ENCODE data around the gene GLIS1.

The GLIS1 gene

GRCh38 chr1:53527368-53527767, 211.6 kb downstream of the GLIS1 start:
- 87% methylated on average over 7 of the region's 7 CpGs for WGBS
- H3K9me3 ChIP-seq (ENCODE audit: insufficient read depth, low read depth, low read length): no peaks in the 10 kb centered on the region
- H3K27ac ChIP-seq (ENCODE audit: low read depth, low read length): no peak overlapping the region
- no peaks in the 10 kb centered on the region for H3K36me3 ChIP-seq (ENCODE audit: insufficient read depth, low read length)
- no peak overlapping the region for H3K9ac ChIP-seq (ENCODE audit: low read depth, low read length)
- no peak overlapping the region for H3K4me3 ChIP-seq (ENCODE audit: low read length)
- 0 out of 2 replicates have a peak, but pooled peaks cover 3% of the 10 kb centered on the region for H3K4me1 ChIP-seq (ENCODE audit: insufficient read depth, low read length)
- peaks cover 7% of the 10 kb centered on the region; the same call in 1 of the 2 replicates for H3K27me3 ChIP-seq (ENCODE audit: insufficient read depth, low read length)

- Histone ChIP-seq H3K36me3 (ENCODE audit: insufficient read depth, low read length) (no peaks in the 10 kb centered on the region), H3K4me1 (ENCODE audit: insufficient read depth, low read length) (0 out of 2 replicates have a peak, but pooled peaks cover 3% of the 10 kb centered on the region), H3K27ac (ENCODE audit: low read depth, low read length) (no peak overlapping the region), H3K27me3 (ENCODE audit: insufficient read depth, low read length) (peaks cover 7% of the 10 kb centered on the region; the same call in 1 of the 2 replicates), H3K4me3 (ENCODE audit: low read length) (no peak overlapping the region), H3K9me3 (ENCODE audit: insufficient read depth, low read depth, low read length) (no peaks in the 10 kb centered on the region), H3K9ac (ENCODE audit: low read depth, low read length) (no peak overlapping the region)
- 83% methylated on average over 29 of the region's 29 CpGs for WGBS
These were observed 212.4 kb downstream of the GLIS1 start for GRCh38 chr1:53526451-53527101.

- no peaks in the 10 kb centered on the region for H3K9me3 ChIP-seq (ENCODE audit: insufficient read depth, low read depth, low read length)
- H3K27ac ChIP-seq (ENCODE audit: low read depth, low read length): no peak overlapping the region
- H3K4me1 ChIP-seq (ENCODE audit: insufficient read depth, low read length): 0 out of 2 replicates have a peak, but pooled peaks cover 3% of the 10 kb centered on the region
- peaks cover 7% of the 10 kb centered on the region; the same call in 1 of the 2 replicates for H3K27me3 ChIP-seq (ENCODE audit: insufficient read depth, low read length)
- 64% methylated on average over 11 of the region's 11 CpGs for WGBS
- no peak overlapping the region for H3K4me3 ChIP-seq (ENCODE audit: low read length)
- no peak overlapping the region for H3K9ac ChIP-seq (ENCODE audit: low read depth, low read length)
- no peaks in the 10 kb centered on the region for H3K36me3 ChIP-seq (ENCODE audit: insufficient read depth, low read length)
These were observed 213.4 kb downstream of the GLIS1 start for GRCh38 chr1:53525595-53525994.

- Histone ChIP-seq H3K4me3 (ENCODE audit: low read length) (no peak overlapping the region), H3K36me3 (ENCODE audit: insufficient read depth, low read length) (no peaks in the 10 kb centered on the region), H3K9ac (ENCODE audit: low read depth, low read length) (no peak overlapping the region), H3K27ac (ENCODE audit: low read depth, low read length) (no peak overlapping the region), H3K27me3 (ENCODE audit: insufficient read depth, low read length) (peaks cover 7% of the 10 kb centered on the region; the same call in 1 of the 2 replicates), H3K4me1 (ENCODE audit: insufficient read depth, low read length) (0 out of 2 replicates have a peak, but pooled peaks cover 3% of the 10 kb centered on the region), H3K9me3 (ENCODE audit: insufficient read depth, low read depth, low read length) (no peaks in the 10 kb centered on the region)
- 95% methylated on average over 35 of the region's 35 CpGs for WGBS
These were observed 214.3 kb downstream of the GLIS1 start for GRCh38 chr1:53524428-53525375.

- H3K27me3 ChIP-seq (ENCODE audit: insufficient read depth, low read length): peaks cover 2% of the 10 kb centered on the region; the same call in 1 of the 2 replicates
- no peaks in the 10 kb centered on the region for H3K9me3 ChIP-seq (ENCODE audit: insufficient read depth, low read depth, low read length)
- no peaks in the 10 kb centered on the region for H3K36me3 ChIP-seq (ENCODE audit: insufficient read depth, low read length)
- H3K4me1 ChIP-seq (ENCODE audit: insufficient read depth, low read length): 0 out of 2 replicates have a peak, but pooled peaks cover 3% of the 10 kb centered on the region
- H3K9ac ChIP-seq (ENCODE audit: low read depth, low read length): no peak overlapping the region
- H3K4me3 ChIP-seq (ENCODE audit: low read length): no peak overlapping the region
- H3K27ac ChIP-seq (ENCODE audit: low read depth, low read length): no peak overlapping the region
- WGBS: 86% methylated on average over 11 of the region's 11 CpGs
These were observed 216.9 kb downstream of the GLIS1 start for GRCh38 chr1:53521924-53522552.

- H3K27ac ChIP-seq (ENCODE audit: low read depth, low read length): no peak overlapping the region
- 90% methylated on average over 13 of the region's 13 CpGs for WGBS
- no peaks in the 10 kb centered on the region for H3K36me3 ChIP-seq (ENCODE audit: insufficient read depth, low read length)
- no peak overlapping the region for H3K9ac ChIP-seq (ENCODE audit: low read depth, low read length)
- H3K9me3 ChIP-seq (ENCODE audit: insufficient read depth, low read depth, low read length): no peaks in the 10 kb centered on the region
- H3K27me3 ChIP-seq (ENCODE audit: insufficient read depth, low read length): no peaks in the 10 kb centered on the region
- H3K4me1 ChIP-seq (ENCODE audit: insufficient read depth, low read length): no peaks in the 10 kb centered on the region
- H3K4me3 ChIP-seq (ENCODE audit: low read length): no peak overlapping the region
These were observed 218.5 kb downstream of the GLIS1 start for GRCh38 chr1:53520481-53520880.

- Histone ChIP-seq H3K4me3 (ENCODE audit: low read length) (no peak overlapping the region), H3K4me1 (ENCODE audit: insufficient read depth, low read length) (no peaks in the 10 kb centered on the region), H3K27me3 (ENCODE audit: insufficient read depth, low read length) (no peaks in the 10 kb centered on the region), H3K27ac (ENCODE audit: low read depth, low read length) (no peak overlapping the region), H3K9ac (ENCODE audit: low read depth, low read length) (no peak overlapping the region), H3K36me3 (ENCODE audit: insufficient read depth, low read length) (no peaks in the 10 kb centered on the region), H3K9me3 (ENCODE audit: insufficient read depth, low read depth, low read length) (no peaks in the 10 kb centered on the region)
- 80% methylated on average over 8 of the region's 8 CpGs for WGBS
These were observed 219.5 kb downstream of the GLIS1 start for GRCh38 chr1:53519421-53519820.

- H3K36me3 ChIP-seq (ENCODE audit: insufficient read depth, low read length): no peaks in the 10 kb centered on the region
- H3K9me3 ChIP-seq (ENCODE audit: insufficient read depth, low read depth, low read length): no peaks in the 10 kb centered on the region
- no peaks in the 10 kb centered on the region for H3K4me1 ChIP-seq (ENCODE audit: insufficient read depth, low read length)
- 84% methylated on average over 6 of the region's 6 CpGs for WGBS
- no peak overlapping the region for H3K27ac ChIP-seq (ENCODE audit: low read depth, low read length)
- H3K9ac ChIP-seq (ENCODE audit: low read depth, low read length): no peak overlapping the region
- H3K4me3 ChIP-seq (ENCODE audit: low read length): no peak overlapping the region
- no peaks in the 10 kb centered on the region for H3K27me3 ChIP-seq (ENCODE audit: insufficient read depth, low read length)
These were observed 220.2 kb downstream of the GLIS1 start for GRCh38 chr1:53518775-53519174.

GRCh38 chr1:53517821-53518352, 221.1 kb downstream of the GLIS1 start:
- Histone ChIP-seq H3K4me3 (ENCODE audit: low read length) (no peak overlapping the region), H3K36me3 (ENCODE audit: insufficient read depth, low read length) (no peaks in the 10 kb centered on the region), H3K4me1 (ENCODE audit: insufficient read depth, low read length) (no peaks in the 10 kb centered on the region), H3K9ac (ENCODE audit: low read depth, low read length) (no peak overlapping the region), H3K27me3 (ENCODE audit: insufficient read depth, low read length) (no peaks in the 10 kb centered on the region), H3K9me3 (ENCODE audit: insufficient read depth, low read depth, low read length) (no peaks in the 10 kb centered on the region), H3K27ac (ENCODE audit: low read depth, low read length) (no peak overlapping the region)
- 94% methylated on average over 19 of the region's 19 CpGs for WGBS

GRCh38 chr1:53517109-53517508, 221.9 kb downstream of the GLIS1 start:
- no peaks in the 10 kb centered on the region for H3K9me3 ChIP-seq (ENCODE audit: insufficient read depth, low read depth, low read length)
- H3K4me1 ChIP-seq (ENCODE audit: insufficient read depth, low read length): no peaks in the 10 kb centered on the region
- no peaks in the 10 kb centered on the region for H3K36me3 ChIP-seq (ENCODE audit: insufficient read depth, low read length)
- H3K27me3 ChIP-seq (ENCODE audit: insufficient read depth, low read length): no peaks in the 10 kb centered on the region
- H3K4me3 ChIP-seq (ENCODE audit: low read length): no peak overlapping the region
- H3K9ac ChIP-seq (ENCODE audit: low read depth, low read length): no peak overlapping the region
- 93% methylated on average over 7 of the region's 7 CpGs for WGBS
- H3K27ac ChIP-seq (ENCODE audit: low read depth, low read length): no peak overlapping the region

Data from HUES64 (cell line).